HCT116 (cell line): ENCODE measurements around the gene INKA1. TPM values are rescaled to one million over a fixed set of nuclear protein-coding genes. Genes with fewer than 3 reads are reported as not detected.

ENCODE experiments used
- ATAC-seq: fragments of 200-7000 bp; cut with Tn5 transposase; 2 replicates; pipeline ENCODE4 v1.9.1; 2020; ENCODE audit warnings: mild to moderate bottlenecking, moderate library complexity
- BruUV-seq: library from RNA; stranded (reverse); fragments of 400-500 nt; replicated peaks from 2 replicates; lab custom pipeline; 2021; lab: Mats Ljungman, UMichigan
- CTCF ChIA-PET: fragments of 300-600 bp; sonication (Branson Sonifier 250); formaldehyde crosslinking; loops from one replicate; lab custom pipeline; 2021; ENCODE audit warnings: antibody characterized with exemption; lab: Charles Lee
- POLR2A ChIA-PET: fragments of 300-600, 350-600 bp; sonication (Branson Sonifier 250); formaldehyde crosslinking; loops from one replicate; lab custom pipeline; 2021; ENCODE audit warnings: antibody characterized with exemption; lab: Charles Lee
- RAD21 ChIA-PET, 2 experiments: fragments of 300-600 bp; sonication (Branson Sonifier 250); formaldehyde crosslinking; loops; one replicate each; lab custom pipeline; 2023; ENCODE audit warnings: low total read pairs in 2 of 2; ENCODE audit not compliant: uncharacterized antibody in 2 of 2, unreplicated experiment in 2 of 2, low non-redundant PET in 1 of 2; lab: Charles Lee
- DNase-seq: peaks from one replicate; pipeline ENCODE4 v3.0.0-alpha.2; 2010; ENCODE audit warnings: low read depth, low spot score
- H2AFZ ChIP-seq: fragments of 200-600 bp; shearing (Covaris generic), sonication (generic); 2 replicates; pipeline ENCODE4 v1.6.1; 2017; ENCODE audit warnings: low read depth, mixed run types, mixed read lengths, antibody characterized with exemption, low read length; ENCODE audit not compliant: poor library complexity, severe bottlenecking
- H3K27ac ChIP-seq: 2 replicates; pipeline ENCODE4 v1.5.1; 2012; ENCODE audit warnings: low read depth, low read length
- H3K27me3 ChIP-seq: fragments of 200-600 bp; sonication (generic); 2 replicates; pipeline ENCODE4 v1.6.1; 2016; ENCODE audit warnings: mixed run types, low read length, mixed read lengths; ENCODE audit not compliant: insufficient read depth
- H3K36me3 ChIP-seq, 2 experiments: fragments of 200-500 bp in 1 of 2; fragments of 200-600 bp in 1 of 2; sonication (Bioruptor generic) in 1 of 2; sonication (generic) in 1 of 2; 2 replicates each; pipeline versions ENCODE4 v1.5.1 to v1.6.1; 2014 to 2016; ENCODE audit warnings: low read length in 2 of 2, inconsistent platforms in 1 of 2, mixed read lengths in 1 of 2, mixed run types in 1 of 2; ENCODE audit not compliant: insufficient read depth in 2 of 2, control insufficient read depth in 1 of 2
- H3K4me1 ChIP-seq, 2 experiments: fragments of 200-600 bp in 1 of 2; sonication (generic) in 1 of 2; 2 replicates each; pipeline versions ENCODE4 v1.5.1 to v1.6.1; 2012 to 2017; ENCODE audit warnings: low read length in 2 of 2, inconsistent platforms in 1 of 2, mild to moderate bottlenecking in 1 of 2, mixed read lengths in 1 of 2, mixed run types in 1 of 2, moderate library complexity in 1 of 2; ENCODE audit not compliant: insufficient read depth in 2 of 2, control insufficient read depth in 1 of 2
- H3K4me2 ChIP-seq: fragments of 200-600 bp; sonication (generic); 2 replicates; pipeline ENCODE4 v1.6.1; 2017; ENCODE audit warnings: mixed run types, low read length, mixed read lengths
- H3K4me3 ChIP-seq, 2 experiments: fragments of 200-600 bp in 1 of 2; sonication (generic) in 1 of 2; replicated peaks in 1 of 2; 2 replicates each; pipeline ENCODE4 v1.5.1; 2011 to 2016; ENCODE audit warnings: low read length in 2 of 2, control low read depth in 1 of 2, low read depth in 1 of 2, mild to moderate bottlenecking in 1 of 2, mixed read lengths in 1 of 2, mixed run types in 1 of 2
- H3K79me2 ChIP-seq: fragments of 200-600 bp; sonication (generic); 2 replicates; pipeline ENCODE4 v1.6.1; 2017; ENCODE audit warnings: mild to moderate bottlenecking, mixed run types, low read length, moderate library complexity, mixed read lengths; ENCODE audit not compliant: insufficient read depth
- H3K9ac ChIP-seq: fragments of 200-600 bp; sonication (generic); 2 replicates; pipeline ENCODE4 v1.6.1; 2016; ENCODE audit warnings: low read length, mixed read lengths
- H3K9me2 ChIP-seq: fragments of 200-600 bp; sonication (generic), shearing (Covaris generic); 2 replicates; pipeline ENCODE4 v1.6.1; 2017; ENCODE audit warnings: mixed run types, mild to moderate bottlenecking, moderate library complexity; ENCODE audit not compliant: insufficient read depth
- H3K9me3 ChIP-seq, 2 experiments: fragments of 200-500 bp in 1 of 2; fragments of 200-600 bp in 1 of 2; sonication (Bioruptor generic) in 1 of 2; sonication (generic) in 1 of 2; 2 replicates each; pipeline ENCODE4 v1.6.1; 2014 to 2017; ENCODE audit warnings: low read length in 2 of 2, mixed read lengths in 2 of 2, inconsistent platforms in 1 of 2, low read depth in 1 of 2, mild to moderate bottlenecking in 1 of 2, mixed run types in 1 of 2, moderate library complexity in 1 of 2; ENCODE audit not compliant: control insufficient read depth in 1 of 2, insufficient read depth in 1 of 2
- H4K20me1 ChIP-seq: fragments of 200-600 bp; sonication (generic), shearing (Covaris generic); 2 replicates; pipeline ENCODE4 v1.6.1; 2017; ENCODE audit warnings: mixed run types, mild to moderate bottlenecking, moderate library complexity; ENCODE audit not compliant: insufficient read depth
- CEBPB ChIP-seq: IDR thresholded peaks from 2 replicates; pipeline ENCODE4 v1.6.1; 2012; ENCODE audit warnings: low read depth
- EGR1 ChIP-seq: IDR thresholded peaks from 2 replicates; pipeline ENCODE4 v1.6.1; 2012; ENCODE audit warnings: low read depth
- ELF1 ChIP-seq: IDR thresholded peaks from 2 replicates; pipeline ENCODE4 v1.6.1; 2012; ENCODE audit warnings: low read depth, borderline replicate concordance
- EZH2 ChIP-seq: fragments of 200-600 bp; sonication (generic); IDR thresholded peaks from 2 replicates; pipeline ENCODE4 v1.6.1; 2017; ENCODE audit warnings: antibody characterized with exemption, mixed run types
- FOSL1 ChIP-seq: IDR thresholded peaks from 2 replicates; pipeline ENCODE4 v1.6.1; 2012; ENCODE audit warnings: low read depth
- POLR2A ChIP-seq: IDR thresholded peaks from 2 replicates; pipeline ENCODE4 v1.7.0; 2011; ENCODE audit warnings: borderline replicate concordance; ENCODE audit not compliant: insufficient read depth, insufficient read length; ENCODE audit errors: extremely low read depth
- POLR2AphosphoS5 ChIP-seq: IDR thresholded peaks from 2 replicates; pipeline ENCODE4 v1.6.1; 2011; ENCODE audit warnings: mild to moderate bottlenecking, low read depth, low read length, moderate library complexity
- RAD21 ChIP-seq: IDR thresholded peaks from 2 replicates; pipeline ENCODE4 v1.6.1; 2012; ENCODE audit warnings: low read depth, mild to moderate bottlenecking
- REST ChIP-seq: IDR thresholded peaks from 2 replicates; pipeline ENCODE4 v1.6.1; 2012; ENCODE audit warnings: low read depth
- SIN3A ChIP-seq: IDR thresholded peaks from 2 replicates; pipeline ENCODE4 v1.6.1; 2012; ENCODE audit warnings: low read depth
- SP1 ChIP-seq: IDR thresholded peaks from 2 replicates; pipeline ENCODE4 v1.6.1; 2012; ENCODE audit warnings: low read depth
- SRF ChIP-seq: IDR thresholded peaks from 2 replicates; pipeline ENCODE4 v1.6.1; 2012; ENCODE audit warnings: low read depth
- TCF7L2 ChIP-seq: IDR thresholded peaks from 2 replicates; pipeline ENCODE4 v1.7.0; 2011; ENCODE audit warnings: borderline replicate concordance, inconsistent platforms; ENCODE audit not compliant: insufficient read depth, insufficient read length; ENCODE audit errors: extremely low read depth
- YY1 ChIP-seq: IDR thresholded peaks from 2 replicates; pipeline ENCODE4 v1.6.1; 2011; ENCODE audit warnings: low read length, low read depth, moderate library complexity, mild to moderate bottlenecking; ENCODE audit not compliant: insufficient replicate concordance; ENCODE audit errors: extremely low read depth
- intact Hi-C: fragments of 100-400 bp; cut with micrococcal nuclease; formaldehyde crosslinking; loops from 2 replicates; pipeline ENCODE4 v1.10.0; 2022
- total RNA-seq: library from RNA; stranded (reverse); gene quantifications from one replicate; pipeline ENCODE4 v1.2.1, GENCODE V29; 2021; ENCODE audit not compliant: unreplicated experiment
- TF ChIP-seq, protein P1 (sequence below): IDR thresholded peaks from 2 replicates; pipeline ENCODE4 v1.6.1; 2012
- TF ChIP-seq, protein P2 (sequence below): IDR thresholded peaks from 2 replicates; pipeline ENCODE4 v1.6.1; 2011; ENCODE audit warnings: mild to moderate bottlenecking, low read length, moderate library complexity; ENCODE audit not compliant: insufficient replicate concordance; ENCODE audit errors: extremely low read depth
- TF ChIP-seq, protein P3 (sequence below), 3 experiments: fragments of 200-600 bp in 1 of 3; sonication (generic) in 1 of 3; IDR thresholded peaks in 2 of 3; conservative IDR thresholded peaks in 1 of 3; 2 replicates each; pipeline ENCODE4 v1.5.1; 2012 to 2017; ENCODE audit warnings: low read depth in 2 of 3, low read length in 2 of 3, antibody characterized with exemption in 1 of 3, borderline replicate concordance in 1 of 3, control low read depth in 1 of 3, mild to moderate bottlenecking in 1 of 3, mixed read lengths in 1 of 3, mixed run types in 1 of 3, moderate library complexity in 1 of 3; ENCODE audit not compliant: insufficient read depth in 1 of 3

The INKA1 gene
- total RNA-seq, 1 experiment from 2014 or later: 1.6 TPM

DNA sequence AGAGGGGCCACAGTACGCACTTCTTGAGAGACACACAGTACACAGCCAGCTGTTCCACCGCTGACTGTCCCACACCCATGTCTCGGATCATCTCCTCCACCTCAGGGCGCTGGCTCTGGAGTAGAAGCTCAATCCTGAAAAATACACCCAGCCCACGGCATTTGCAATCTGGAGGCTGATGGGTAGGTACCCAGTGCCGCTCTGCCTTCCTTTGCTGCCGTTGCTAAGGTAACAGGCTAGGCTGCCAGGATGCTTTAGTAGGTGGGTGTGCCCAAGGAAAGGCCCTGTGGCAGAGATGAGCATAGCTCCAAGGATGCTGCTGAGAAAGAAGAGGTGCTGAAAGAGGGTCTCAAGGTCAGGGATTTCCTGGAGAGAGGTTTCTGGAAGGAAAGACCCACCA is 38.7 kb downstream of the INKA1 start:
- Histone ChIP-seq H3K4me3 (no peak overlapping the region), H3K9me2 (no peaks in the 10 kb centered on the region), H3K79me2 (no peaks in the 10 kb centered on the region), H3K4me2 (no peak overlapping the region), H3K36me3 (peaks cover 13 to 31% of the 10 kb centered on the region in 2 experiments; a peak in 2 of 4 replicates), H3K9ac (no peak overlapping the region), H3K27ac (no peak overlapping the region), H4K20me1 (no peaks in the 10 kb centered on the region; the same call in 1 of the 2 replicates), H3K27me3 (no peaks in the 10 kb centered on the region), H2AFZ (no peak overlapping the region), H3K9me3 (no peaks in the 10 kb centered on the region), H3K4me1 (peaks cover 4 to 10% of the 10 kb centered on the region in 2 experiments; a peak in 1 of 4 replicates)
- DNase-seq: no peak
- TF ChIP-seq CEBPB: no peak
- no peak for TF ChIP-seq POLR2AphosphoS5
- TF ChIP-seq FOSL1: no peak
- TF ChIP-seq, protein P1, sequence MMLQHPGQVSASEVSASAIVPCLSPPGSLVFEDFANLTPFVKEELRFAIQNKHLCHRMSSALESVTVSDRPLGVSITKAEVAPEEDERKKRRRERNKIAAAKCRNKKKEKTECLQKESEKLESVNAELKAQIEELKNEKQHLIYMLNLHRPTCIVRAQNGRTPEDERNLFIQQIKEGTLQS: no peak
- TF ChIP-seq SIN3A: no peak
- no peak for TF ChIP-seq YY1
- TF ChIP-seq ELF1: no peak
- TF ChIP-seq SP1: no peak
- TF ChIP-seq POLR2A: no peak
- TF ChIP-seq, protein P2, sequence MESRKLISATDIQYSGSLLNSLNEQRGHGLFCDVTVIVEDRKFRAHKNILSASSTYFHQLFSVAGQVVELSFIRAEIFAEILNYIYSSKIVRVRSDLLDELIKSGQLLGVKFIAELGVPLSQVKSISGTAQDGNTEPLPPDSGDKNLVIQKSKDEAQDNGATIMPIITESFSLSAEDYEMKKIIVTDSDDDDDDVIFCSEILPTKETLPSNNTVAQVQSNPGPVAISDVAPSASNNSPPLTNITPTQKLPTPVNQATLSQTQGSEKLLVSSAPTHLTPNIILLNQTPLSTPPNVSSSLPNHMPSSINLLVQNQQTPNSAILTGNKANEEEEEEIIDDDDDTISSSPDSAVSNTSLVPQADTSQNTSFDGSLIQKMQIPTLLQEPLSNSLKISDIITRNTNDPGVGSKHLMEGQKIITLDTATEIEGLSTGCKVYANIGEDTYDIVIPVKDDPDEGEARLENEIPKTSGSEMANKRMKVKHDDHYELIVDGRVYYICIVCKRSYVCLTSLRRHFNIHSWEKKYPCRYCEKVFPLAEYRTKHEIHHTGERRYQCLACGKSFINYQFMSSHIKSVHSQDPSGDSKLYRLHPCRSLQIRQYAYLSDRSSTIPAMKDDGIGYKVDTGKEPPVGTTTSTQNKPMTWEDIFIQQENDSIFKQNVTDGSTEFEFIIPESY: no peak
- TF ChIP-seq, protein P3, sequence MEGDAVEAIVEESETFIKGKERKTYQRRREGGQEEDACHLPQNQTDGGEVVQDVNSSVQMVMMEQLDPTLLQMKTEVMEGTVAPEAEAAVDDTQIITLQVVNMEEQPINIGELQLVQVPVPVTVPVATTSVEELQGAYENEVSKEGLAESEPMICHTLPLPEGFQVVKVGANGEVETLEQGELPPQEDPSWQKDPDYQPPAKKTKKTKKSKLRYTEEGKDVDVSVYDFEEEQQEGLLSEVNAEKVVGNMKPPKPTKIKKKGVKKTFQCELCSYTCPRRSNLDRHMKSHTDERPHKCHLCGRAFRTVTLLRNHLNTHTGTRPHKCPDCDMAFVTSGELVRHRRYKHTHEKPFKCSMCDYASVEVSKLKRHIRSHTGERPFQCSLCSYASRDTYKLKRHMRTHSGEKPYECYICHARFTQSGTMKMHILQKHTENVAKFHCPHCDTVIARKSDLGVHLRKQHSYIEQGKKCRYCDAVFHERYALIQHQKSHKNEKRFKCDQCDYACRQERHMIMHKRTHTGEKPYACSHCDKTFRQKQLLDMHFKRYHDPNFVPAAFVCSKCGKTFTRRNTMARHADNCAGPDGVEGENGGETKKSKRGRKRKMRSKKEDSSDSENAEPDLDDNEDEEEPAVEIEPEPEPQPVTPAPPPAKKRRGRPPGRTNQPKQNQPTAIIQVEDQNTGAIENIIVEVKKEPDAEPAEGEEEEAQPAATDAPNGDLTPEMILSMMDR (IDR thresholded peaks at IDR 0.05 in 2 of 3, conservative IDR thresholded peaks at IDR 0.05 in 1 of 3; ENCODE audit: borderline replicate concordance in 1 of 3, insufficient read depth in 1 of 3, low read depth in 2 of 3, low read length in 2 of 3): no peak
- no peak for TF ChIP-seq SRF
- no peak for TF ChIP-seq EZH2
- TF ChIP-seq REST: no peak
- no peak for TF ChIP-seq RAD21
- TF ChIP-seq TCF7L2: no peak
- TF ChIP-seq EGR1: no peak
- intact Hi-C loops: loop anchor here (1.0 kb wide), 1 partner anchor 64 kb away; no protein-coding TSS in a partner anchor
- ChIA-PET RAD21 (no interaction called here), CTCF (interaction anchor here (1.7 to 2.8 kb wide), 4 partner anchors 39 to 302 kb away, joined by 5 to 13 read pairs (median 8); partner anchors contain the start of gene INKA1), POLR2A (no interaction called here)
- no TSS peak for BruUV-seq
- no peak for ATAC-seq
